Limb (tissue), 2 donors: ENCODE data around the gene DIAPH3.
A peak's percentile ranks its signal among the peaks of the same experiment; 100 is the strongest.

Source experiments
- DNase-seq, 2 donors: peaks; one replicate each; pipeline ENCODE4 v3.0.0-alpha.2; 2016; ENCODE audit errors: extremely low spot score in 2 of 2

The DIAPH3 gene

DNA sequence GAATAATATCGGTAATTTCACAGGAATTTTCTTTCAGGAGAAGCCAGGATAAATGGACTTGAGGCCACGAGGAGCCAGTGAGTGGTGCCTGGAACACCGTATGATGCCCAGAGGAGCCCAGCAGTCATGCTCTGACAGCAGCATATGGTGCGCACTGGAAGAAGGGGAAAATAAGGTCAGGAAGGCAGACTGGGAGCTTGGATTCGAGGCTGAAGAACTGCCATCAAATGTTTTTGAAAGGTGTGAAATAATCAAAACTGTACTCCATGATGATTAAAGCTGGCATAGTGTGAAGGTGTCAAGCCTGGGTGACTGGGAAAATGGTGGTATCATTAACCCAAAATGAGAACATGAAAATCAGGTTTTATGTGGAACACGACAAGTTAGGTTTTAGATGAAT, 374.2 kb downstream of the DIAPH3 start:
- DNase-seq: no peak

DNA sequence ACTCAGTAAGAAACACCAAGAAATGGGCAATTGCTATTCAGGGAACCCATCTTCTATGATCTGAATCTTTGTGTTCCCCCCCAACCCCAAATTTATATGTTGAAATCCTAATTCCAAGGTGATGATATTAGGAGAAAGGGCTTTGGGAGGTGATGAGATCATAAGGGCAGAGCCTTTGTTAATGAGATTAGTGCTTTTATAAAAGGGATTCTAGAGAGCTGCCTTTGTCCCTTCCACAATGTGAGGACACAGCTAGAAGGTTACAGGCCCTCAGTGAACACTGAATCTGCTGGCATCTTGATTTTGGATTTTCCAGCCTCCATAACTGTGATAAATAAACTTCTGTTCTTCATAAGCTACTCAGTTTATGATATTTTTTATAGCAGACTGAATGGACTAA, 376.0 kb downstream of the DIAPH3 start:
- DNase-seq: no peak

DNA sequence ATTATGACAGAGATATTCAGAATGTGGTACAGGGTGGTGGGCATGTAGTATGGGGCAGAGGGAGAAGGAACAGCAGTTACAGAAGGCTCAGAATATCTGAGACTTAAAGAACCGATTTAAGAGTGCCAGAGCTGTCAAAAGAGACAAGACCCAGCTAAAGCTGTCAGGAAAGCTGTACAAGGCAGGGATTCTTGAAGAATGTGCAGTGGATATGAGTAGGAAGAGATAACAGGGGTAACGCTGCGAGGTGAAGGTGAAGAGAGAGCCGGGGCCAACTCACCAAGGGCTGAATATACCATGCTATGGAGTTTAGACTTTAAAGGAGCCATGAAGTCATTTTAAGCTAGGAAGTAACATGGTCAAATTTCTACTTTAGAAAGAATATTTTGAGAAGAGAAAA, 381.0 kb downstream of the DIAPH3 start:
- DNase-seq: no peak

DNA sequence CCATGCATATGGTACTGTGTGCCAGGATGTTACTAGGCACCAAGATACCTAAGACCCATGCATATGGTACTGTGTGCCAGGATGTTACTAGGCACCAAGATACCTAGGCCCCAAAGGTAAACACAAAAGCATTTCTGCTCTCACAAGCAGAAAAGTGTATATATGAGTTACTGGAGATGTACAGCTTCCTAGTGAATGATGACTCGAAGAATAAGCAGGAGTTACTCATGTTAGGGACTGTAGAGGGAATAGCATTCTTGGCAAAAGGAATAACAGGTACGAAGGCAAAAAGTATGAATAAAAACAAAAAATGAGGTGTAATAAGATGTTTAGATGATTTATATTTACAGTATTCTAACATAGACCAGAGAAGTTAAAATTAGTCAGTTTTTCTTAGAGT, 383.7 kb downstream of the DIAPH3 start:
- no peak for DNase-seq

DNA sequence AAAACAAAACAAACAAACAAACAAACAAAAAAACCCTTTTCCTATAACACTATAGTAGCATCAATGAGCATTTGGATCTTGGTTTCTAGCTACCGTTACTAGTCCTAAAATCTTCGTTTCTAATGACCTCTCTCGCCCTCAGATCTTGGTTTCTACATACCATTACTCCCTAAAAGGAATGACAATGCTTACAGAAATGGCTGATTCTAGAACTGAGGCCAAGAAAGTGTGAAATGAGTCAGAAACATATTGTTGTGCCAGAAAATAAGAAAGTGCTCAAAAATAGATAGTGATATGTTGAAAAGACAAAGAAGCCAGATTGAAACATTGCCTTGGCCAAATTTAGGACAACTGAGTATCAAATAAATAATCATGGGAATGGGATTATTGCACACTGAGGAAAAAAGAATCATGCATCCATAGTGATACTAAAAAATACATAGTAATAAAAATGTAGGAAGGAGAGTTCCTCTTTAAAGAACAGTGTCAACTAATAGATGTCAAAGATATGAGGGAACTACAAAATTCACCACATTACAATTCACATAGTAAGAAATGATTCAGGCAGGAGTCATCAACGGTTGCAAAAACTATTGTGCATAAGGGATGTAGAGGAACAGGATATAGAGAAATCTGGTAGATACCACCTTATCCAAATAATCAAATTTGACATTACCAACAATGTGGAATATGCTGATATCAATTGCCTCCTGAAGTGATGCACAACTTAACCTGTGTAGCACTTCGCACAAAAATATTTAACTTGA, 386.6 kb downstream of the DIAPH3 start:
- DNase-seq: no peak

DNA sequence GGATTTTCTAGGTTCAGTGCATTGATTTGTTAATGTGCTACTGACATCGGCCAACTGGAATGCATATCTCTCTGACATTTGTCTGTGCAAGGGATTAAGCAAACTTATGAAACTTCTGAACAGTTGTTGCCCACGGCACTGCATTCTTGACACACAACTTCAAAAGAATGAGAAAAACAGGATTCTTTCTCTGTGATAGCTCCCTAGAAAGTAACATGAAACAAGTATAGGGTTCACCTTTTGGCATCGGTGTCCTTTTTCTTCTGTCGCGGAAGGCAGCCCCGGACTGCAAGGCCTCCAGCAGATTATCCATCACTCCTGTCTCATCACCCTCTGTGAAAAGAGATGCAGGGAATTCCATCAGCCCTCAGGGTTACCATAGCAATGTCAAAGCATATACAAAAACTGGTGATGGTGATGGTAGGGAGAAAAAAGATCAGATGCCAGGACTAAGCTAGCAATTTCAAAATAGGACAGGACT, 389.2 kb downstream of the DIAPH3 start:
- DNase-seq: peak; percentile 34 to 66

DNA sequence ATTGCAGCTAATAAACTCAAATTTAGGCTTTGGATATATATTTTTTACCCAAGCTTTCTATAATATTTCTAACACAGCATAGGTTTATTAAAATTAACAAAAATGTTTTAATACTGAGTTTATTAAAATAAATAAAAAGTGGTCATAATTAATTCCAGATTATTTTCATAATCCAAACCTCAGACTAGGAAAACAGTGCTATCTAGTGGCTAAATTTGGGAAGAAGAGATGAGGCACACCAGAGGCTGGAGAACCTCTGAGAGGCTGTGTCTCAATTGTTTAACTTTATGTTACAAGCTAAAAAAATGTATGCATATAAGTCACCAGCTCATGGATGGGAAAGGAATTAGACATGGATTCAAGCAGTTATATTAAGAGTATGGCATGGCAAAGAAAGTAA, 392.5 kb downstream of the DIAPH3 start:
- no peak for DNase-seq

DNA sequence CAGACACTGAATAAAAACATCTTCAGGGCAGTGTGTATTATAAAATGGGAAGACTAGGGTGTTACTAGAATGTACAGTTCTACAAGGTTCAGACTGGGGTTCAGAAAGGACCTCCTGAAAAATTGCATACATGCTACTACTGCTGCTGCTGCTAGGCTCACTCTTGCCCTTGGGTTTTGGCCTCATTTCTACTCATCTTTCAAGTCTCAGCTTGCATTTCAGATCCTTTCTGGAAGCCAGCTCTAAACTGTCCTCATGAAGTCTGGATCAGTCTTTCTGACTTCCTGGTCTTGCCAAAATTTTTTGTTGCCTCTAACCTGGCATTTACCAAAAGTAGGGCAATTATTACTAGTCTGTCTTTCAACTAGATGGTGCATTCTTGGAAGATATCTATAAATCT, 393.3 kb downstream of the DIAPH3 start:
- no peak for DNase-seq

DNA sequence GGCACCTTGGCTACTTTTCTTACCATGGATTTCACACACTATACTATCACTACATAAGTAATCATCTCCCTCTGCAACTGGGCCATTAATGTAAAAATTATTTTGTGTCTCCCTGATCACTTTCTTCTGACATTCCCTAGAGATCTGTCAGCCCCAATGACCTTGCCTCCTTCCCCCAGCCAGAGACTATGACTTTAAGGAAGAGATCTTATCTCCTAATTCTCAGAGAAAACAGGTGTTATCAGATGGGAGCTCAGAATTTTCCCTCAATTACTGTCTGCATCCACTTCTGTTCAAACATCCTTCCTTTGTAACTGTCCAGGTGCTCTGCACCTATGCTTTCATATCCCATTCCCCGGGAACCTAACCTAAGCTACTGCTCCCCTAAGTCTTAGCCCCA, 397.5 kb downstream of the DIAPH3 start:
- DNase-seq: no peak

DNA sequence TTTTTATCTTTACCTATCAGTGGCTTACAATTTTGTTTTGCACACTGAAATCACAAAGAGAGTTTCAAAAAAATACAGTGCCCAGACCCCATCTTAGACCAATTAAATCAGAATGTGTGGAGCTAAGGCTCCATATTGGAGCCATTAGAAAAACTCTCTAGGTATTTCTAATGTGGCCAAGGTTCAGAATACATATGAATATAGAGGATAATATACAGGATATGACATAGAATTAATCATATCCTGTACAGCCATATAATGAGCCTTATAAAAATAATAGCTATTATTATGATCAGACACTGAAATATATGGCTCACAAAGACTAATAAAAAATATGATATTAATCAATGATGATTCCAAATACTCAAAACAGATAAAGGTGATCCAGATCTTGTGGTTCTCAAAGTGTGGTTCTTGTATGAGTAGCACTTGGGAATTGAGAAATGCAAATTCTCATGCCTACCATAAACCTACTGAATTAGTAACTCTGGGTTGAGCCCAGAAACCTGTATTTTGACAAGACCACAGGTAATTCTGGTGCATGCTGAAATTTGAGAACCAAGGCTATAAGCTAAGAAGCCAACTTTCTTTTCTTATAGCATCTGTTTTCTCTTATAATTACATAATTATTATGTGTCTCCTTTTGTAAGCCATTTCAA, 408.0 kb downstream of the DIAPH3 start:
- DNase-seq: no peak

DNA sequence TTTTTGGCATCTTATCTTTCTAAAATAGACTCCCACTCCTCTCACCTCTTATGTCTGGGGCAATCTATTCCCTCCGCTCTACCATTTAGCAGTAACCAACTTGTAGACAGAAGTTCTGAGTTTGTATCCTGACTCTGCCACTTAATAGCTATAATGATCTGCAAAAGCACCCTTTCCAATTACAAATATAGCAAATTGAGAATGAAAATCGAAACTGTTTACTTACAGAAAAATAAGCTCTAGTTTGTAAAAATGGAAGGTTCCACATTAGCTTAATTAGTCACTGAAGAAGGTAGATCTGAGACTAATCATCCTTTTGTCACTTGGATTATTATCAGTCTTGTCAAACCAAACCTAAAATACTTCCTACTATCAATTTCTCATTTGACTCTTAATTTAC, 409.3 kb downstream of the DIAPH3 start:
- DNase-seq: no peak

DNA sequence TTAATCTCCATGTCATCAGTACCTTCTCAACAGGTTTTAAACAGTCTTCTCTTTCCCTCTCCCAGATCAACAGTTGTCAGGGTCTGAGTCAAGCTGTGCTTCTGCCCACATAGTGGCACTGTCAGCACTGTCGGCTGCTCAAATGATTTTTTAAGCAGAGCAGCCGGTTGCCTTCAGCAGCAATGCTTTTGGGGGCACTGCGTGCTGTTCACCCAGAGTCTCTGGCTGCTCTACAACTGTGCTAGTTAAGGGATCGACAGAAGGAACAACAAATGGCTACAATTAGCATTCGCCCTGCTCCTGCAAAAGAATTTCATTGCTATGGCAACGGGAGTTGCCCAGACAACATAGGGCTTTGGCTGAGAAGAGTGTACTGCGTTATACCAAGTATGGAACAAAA, 412.9 kb downstream of the DIAPH3 start:
- DNase-seq: peak; percentile 66 to 82

DNA sequence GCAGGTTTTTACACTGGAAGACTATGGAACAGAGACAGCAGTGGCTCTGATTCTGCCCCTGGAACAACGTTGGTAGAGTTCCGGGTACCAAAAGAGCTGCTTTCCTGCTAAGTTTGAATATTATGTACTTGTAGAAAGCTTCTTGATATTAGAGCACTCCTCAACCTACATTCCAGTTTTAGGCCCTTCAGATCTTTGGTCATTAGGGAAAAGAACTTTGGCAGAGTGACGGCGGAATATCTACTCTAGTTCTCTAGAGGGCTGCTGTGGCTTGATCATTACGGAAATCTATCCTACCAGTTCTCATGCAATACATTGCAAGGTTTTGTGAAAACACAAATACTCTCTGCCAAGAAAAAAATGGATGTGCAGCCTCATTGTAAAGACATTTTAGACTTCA, 415.7 kb downstream of the DIAPH3 start:
- DNase-seq: no peak

DNA sequence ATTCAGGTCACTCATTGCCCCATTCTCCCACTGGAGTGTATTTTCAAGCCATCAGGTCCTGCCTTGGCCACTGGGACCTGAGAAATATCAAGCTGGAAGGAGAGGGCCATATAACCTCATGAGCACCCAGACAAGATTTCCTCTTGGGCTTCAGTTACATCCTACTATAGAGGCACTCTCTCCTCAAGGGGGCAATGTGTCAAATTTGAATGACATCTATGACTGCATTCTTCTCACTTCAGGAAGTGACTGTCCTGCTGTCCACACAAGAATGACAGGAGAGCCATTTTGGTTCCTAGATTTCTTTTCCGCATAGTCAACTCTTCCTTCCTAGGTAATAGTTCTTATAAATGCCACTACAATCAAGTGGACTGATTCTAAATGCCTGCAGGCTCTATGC, 416.2 kb downstream of the DIAPH3 start:
- no peak for DNase-seq

DNA sequence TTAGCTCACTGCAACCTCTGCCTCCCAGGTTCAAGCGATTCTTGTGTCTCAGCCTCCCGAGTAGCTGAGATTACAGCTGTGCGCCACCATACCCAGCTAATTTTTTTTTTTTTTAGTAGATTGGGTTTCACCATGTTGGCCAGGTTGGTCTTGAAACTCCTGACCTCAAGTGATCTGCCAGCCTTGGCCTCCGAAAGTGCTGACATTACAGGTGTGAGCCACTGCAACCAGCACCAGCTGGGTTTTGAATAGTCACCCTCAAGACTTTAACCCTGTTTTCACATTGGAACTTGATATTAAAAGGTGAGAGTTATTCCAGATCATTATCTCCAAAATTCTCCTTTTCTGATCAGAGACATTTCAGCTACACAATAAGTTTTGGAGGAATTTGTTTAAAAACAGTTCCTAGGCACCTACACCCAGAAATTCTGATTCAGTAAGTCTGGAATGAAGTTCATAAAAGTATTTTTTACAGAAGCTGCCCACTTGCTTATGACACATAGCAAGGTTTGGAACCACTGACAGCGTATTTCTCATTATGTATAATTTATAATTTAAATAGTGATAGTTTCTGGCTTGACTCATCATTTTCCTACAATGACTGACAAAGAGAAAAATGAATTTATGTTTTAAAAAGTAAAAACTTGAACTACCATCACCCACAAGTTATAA, 417.3 kb downstream of the DIAPH3 start:
- no peak for DNase-seq

DNA sequence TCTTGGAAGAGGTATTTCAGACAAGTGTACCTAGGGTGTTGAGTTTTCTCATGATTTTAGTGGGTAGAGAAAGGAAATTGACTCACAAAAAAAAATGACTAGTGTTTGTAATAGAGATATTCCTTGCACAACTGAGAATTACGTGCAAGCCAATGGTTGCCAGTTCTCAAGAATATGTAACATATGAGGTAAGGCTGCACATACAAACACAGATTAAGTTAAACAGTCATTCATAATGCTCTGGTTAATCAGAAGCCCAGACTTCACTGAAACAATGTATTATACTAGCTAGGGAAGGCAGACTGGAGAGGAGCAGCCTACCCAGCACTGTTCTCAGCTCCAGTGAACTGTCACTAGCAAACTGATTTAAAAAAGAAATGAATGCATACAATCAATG, 418.3 kb downstream of the DIAPH3 start:
- no peak for DNase-seq

DNA sequence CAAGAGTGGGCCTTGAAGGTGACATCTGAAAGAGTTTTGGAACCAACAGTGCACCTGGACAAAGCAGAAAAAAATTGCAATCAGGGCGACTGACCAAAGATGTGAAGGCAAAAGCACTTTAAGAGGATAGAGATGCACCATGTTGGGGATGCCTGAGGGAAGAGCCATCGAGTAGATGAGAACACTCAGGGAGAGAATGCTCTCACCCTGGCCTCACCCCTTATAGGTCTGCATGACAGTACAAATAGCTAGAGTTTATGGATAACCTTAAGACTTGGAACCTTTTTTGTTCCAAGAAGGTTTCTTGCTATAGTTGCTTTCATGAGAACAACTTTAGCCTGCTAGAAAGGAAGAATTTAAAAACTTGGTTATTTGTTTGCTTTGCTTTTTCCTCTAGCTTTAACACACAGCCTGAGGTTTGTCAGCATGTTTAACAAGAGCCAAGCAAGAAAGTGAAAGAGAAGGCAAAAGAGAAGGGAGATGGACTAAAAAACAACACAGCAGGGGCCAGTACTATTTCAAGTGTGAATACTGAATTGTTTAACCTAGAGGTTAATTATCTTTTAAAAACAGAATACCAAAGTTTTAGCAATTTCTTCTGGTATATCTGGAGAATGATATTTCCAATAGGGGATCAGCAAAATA, 418.9 kb downstream of the DIAPH3 start:
- DNase-seq: no peak

DNA sequence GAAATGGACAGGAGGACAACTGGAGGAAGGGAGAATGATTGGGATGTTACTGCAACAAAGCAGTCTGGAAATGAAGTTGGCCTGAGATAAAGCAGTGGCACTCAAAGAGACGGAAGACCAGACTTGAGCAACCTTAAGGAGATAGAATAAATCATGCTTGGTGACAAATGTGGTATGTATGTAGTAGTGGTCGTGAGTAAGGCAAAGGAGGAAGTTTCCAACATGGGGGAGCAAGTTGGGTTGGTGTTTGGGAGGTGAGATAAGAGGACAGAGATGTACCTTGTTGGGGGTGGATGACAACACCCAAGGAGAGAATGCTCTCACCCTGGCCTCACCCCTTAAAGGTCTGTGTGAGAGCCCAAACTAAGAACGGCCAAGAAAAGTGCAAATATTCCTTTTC, 420.5 kb downstream of the DIAPH3 start:
- no peak for DNase-seq

DNA sequence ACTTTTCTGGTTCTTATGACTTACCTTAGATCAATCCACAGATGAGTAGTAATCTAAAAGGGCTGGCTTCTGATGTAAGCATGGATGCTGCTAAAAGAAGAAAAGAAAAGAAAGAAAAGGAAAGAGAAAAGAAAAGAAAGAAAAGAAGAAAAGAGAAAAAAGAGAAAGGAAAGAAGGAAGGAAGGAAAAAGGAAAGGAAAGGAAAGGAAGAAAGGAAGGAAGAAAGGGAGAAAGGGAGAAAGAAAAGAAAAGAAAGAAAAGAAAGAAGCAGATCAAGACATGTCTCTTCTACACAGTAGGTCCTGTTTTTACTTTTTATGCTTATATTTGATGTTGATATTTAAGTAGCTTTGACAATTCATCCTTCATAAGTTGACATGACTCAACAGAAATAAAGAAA, 421.3 kb downstream of the DIAPH3 start:
- DNase-seq: no peak

DNA sequence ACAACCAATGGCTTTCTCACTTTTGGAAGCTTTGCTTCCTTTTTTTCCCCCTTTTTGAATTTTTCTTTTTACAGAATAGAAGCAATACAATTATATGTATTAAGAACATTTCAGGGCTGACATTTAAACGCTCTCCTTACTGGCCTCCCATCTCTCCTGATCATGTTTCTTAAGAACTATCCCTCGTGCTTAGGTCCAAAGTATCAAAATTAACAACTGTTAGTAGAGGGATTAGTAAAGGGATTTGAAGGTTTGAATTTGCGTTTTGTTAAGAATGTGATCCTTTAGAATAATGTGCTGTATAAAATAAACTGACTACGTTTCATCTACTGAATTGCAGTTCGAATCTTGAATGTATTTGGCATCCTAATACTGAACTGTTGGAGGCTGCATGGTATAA, 424.8 kb downstream of the DIAPH3 start:
- DNase-seq: no peak

DNA sequence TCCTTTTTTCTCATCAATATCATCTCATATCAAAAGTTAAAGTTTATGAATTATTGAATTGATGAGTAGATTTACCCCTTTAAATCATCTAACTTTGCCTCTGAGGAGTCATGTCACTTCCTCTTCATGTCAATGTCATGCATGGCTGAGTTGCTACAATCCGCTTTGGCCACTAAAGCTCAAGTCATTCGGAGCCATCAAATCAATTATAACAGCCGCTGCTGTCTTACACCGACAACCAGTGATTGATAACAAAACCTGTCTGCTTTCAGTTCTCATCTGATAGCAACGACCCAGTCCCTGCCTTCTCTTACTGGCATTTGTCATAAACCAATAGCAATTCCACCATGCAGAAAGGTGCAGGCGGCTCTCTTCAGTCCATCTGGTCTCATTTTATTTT, 429.3 kb downstream of the DIAPH3 start:
- no peak for DNase-seq

DNA sequence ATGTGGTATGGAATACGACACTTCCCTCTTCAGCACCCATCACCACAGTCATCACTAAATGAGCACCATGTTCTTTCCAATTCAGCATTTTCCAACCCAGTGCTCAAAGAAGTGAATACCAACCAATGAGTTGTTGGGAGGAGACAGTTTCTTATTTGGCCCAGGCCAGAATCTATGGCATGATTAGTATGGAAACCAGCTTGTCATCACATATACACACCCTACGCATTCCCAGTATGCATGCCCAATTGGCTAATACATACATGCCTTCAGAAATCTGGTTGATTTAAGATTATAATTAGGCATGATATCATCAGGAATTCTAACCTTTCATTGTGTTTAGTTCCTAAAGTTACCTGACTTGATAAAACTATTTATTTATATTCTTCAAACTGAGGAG, 430.0 kb downstream of the DIAPH3 start:
- DNase-seq: no peak
